GM10266 (cell line): ENCODE results near the gene IQCE.

Experiments
- DNase-seq: peaks from one replicate; pipeline ENCODE4 v3.0.0; 2012; ENCODE audit errors: extremely low spot score
- CTCF ChIP-seq: IDR thresholded peaks from 2 replicates; pipeline ENCODE4 v1.5.1; 2012; ENCODE audit warnings: mild to moderate bottlenecking, low read depth; ENCODE audit not compliant: control insufficient read depth, insufficient read depth; ENCODE audit errors: missing control alignments

The IQCE gene

GRCh38 chr7:2619116-2619515, 60.3 kb downstream of the IQCE start:
- no peak for DNase-seq
- TF ChIP-seq CTCF = no peak

DNA sequence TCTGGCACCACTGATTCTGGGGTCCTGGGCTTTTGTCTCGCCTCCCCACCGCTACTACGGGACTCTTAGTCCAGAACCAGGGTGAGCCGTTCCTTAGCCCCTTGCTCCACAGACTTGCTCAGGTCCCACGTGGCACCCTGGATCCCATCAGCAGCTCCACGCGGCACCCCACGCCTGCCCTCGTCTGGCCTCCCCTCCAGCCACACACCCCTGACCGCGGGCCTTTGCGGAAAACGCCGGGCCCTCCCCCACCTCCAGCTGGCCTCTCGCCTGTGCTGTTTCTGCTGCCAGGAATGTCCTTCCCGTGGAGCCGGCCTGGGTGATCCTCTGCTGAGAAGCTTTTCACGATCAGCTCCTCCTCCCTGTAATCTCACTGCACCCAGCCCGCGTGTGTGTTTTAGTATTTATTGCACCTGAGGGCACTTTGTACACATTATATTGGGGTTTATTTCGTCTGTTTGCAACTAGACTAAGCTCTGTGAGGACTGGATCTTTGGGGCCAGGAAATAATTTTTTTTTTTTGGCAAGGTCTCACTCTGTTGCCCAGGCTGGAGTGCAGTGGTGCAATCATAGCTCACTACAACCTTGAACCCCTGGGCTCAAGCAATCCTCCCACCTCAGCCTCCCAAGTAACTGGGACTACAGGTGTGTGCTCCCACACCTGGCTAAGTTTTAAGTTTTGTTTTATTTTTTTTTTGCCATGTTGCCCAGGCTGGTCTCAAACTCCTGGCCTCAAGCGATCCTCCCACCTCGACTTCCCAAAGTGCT, 62.5 kb downstream of the IQCE start:
- TF ChIP-seq CTCF = no peak
- DNase-seq = no peak

- DNase-seq = no peak
Observed at GRCh38 chr7:2621948-2622640, 63.3 kb downstream of the IQCE start.

GRCh38 chr7:2622869-2623697, 64.3 kb downstream of the IQCE start:
- no peak for DNase-seq

More at GRCh38 chr7:2621948-2622640, 63.3 kb downstream of the IQCE start:
- TF ChIP-seq CTCF = no peak

DNA sequence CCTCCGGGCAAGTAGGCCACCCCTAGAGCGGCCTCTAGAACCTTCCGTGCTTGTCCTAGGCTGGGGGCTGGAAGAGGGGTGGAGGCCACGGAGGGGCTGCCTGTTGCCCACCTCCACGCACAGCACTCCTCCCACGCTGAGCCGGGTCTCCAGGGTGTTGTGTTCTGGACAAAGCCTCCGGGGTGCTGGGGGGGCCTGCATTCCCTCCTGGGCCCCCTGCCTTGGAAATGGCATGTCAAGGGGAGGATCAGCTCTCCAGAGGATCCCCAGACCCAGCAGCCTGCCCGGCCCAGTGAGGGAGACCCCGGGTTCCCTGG, 64.9 kb downstream of the IQCE start:
- no peak for DNase-seq
- TF ChIP-seq CTCF = no peak

More at GRCh38 chr7:2622869-2623697, 64.3 kb downstream of the IQCE start:
- no peak for TF ChIP-seq CTCF

GRCh38 chr7:2624293-2624886, 65.6 kb downstream of the IQCE start:
- no peak for DNase-seq
- TF ChIP-seq CTCF = no peak
